ENCODE data around the gene MBNL3.
"Not testable (repeated sequence)": the region's sequence is repeated elsewhere in the genome, so short reads cannot be mapped to it uniquely, and the experiment has no call there.

Gene MBNL3

GRCh38 chrX:132461886-132462285, 27.0 kb downstream of the MBNL3 start:
- no peaks in the 10 kb centered on the region for H3K4me1 ChIP-seq (ENCODE audit: control insufficient read depth in 1 of 2, insufficient read depth in 2 of 2, low read length in 2 of 2)
- H3K27ac ChIP-seq (ENCODE audit: low read depth, low read length), result no peak overlapping the region
- no peaks in the 10 kb centered on the region for H3K9me3 ChIP-seq (ENCODE audit: control insufficient read depth in 1 of 2, low read length in 2 of 2)
- H3K27me3 ChIP-seq (ENCODE audit: control insufficient read depth in 1 of 2, insufficient read depth in 2 of 2, low read length in 2 of 2), result no peaks in the 10 kb centered on the region
- no peak overlapping the region for H3K9ac ChIP-seq (ENCODE audit: low read depth in 1 of 2, low read length in 2 of 2)
- H3K36me3 ChIP-seq (ENCODE audit: control insufficient read depth in 1 of 2, insufficient read depth in 2 of 2, low read length in 2 of 2), result no peaks in the 10 kb centered on the region
- H3K4me3 ChIP-seq (ENCODE audit: low read depth in 1 of 2, low read length in 2 of 2), result no peak overlapping the region

- Histone ChIP-seq H3K4me1 (ENCODE audit: control insufficient read depth in 1 of 2, insufficient read depth in 2 of 2, low read length in 2 of 2) (no peaks in the 10 kb centered on the region), H3K27me3 (ENCODE audit: control insufficient read depth in 1 of 2, insufficient read depth in 2 of 2, low read length in 2 of 2) (no peaks in the 10 kb centered on the region), H3K4me3 (ENCODE audit: low read depth in 1 of 2, low read length in 2 of 2) (no peak overlapping the region), H3K27ac (ENCODE audit: low read depth, low read length) (no peak overlapping the region), H3K9ac (ENCODE audit: low read depth in 1 of 2, low read length in 2 of 2) (no peak overlapping the region), H3K9me3 (ENCODE audit: control insufficient read depth in 1 of 2, low read length in 2 of 2) (no peaks in the 10 kb centered on the region), H3K36me3 (ENCODE audit: control insufficient read depth in 1 of 2, insufficient read depth in 2 of 2, low read length in 2 of 2) (no peaks in the 10 kb centered on the region)
Observed at GRCh38 chrX:132452911-132453550, 35.8 kb downstream of the MBNL3 start.

GRCh38 chrX:132445909-132446308, 42.9 kb downstream of the MBNL3 start:
- not testable (repeated sequence) for H3K4me1 ChIP-seq (ENCODE audit: control insufficient read depth in 1 of 2, insufficient read depth in 2 of 2, low read length in 2 of 2); H3K9me3 ChIP-seq (ENCODE audit: control insufficient read depth in 1 of 2, low read length in 2 of 2)

GRCh38 chrX:132444936-132445335, 43.9 kb downstream of the MBNL3 start:
- no peak overlapping the region for H3K27ac ChIP-seq (ENCODE audit: low read depth, low read length)
- H3K36me3 ChIP-seq (ENCODE audit: control insufficient read depth in 1 of 2, insufficient read depth in 2 of 2, low read length in 2 of 2), result no peaks in the 10 kb centered on the region
- no peak overlapping the region for H3K4me3 ChIP-seq (ENCODE audit: low read depth in 1 of 2, low read length in 2 of 2)
- no peaks in the 10 kb centered on the region for H3K4me1 ChIP-seq (ENCODE audit: control insufficient read depth in 1 of 2, insufficient read depth in 2 of 2, low read length in 2 of 2)
- no peaks in the 10 kb centered on the region for H3K9me3 ChIP-seq (ENCODE audit: control insufficient read depth in 1 of 2, low read length in 2 of 2)
- no peaks in the 10 kb centered on the region for H3K27me3 ChIP-seq (ENCODE audit: control insufficient read depth in 1 of 2, insufficient read depth in 2 of 2, low read length in 2 of 2)
- no peak overlapping the region for H3K9ac ChIP-seq (ENCODE audit: low read depth in 1 of 2, low read length in 2 of 2)

More at GRCh38 chrX:132445909-132446308, 42.9 kb downstream of the MBNL3 start:
- not testable (repeated sequence) for H3K4me3 ChIP-seq (ENCODE audit: low read depth in 1 of 2, low read length in 2 of 2); H3K36me3 ChIP-seq (ENCODE audit: control insufficient read depth in 1 of 2, insufficient read depth in 2 of 2, low read length in 2 of 2); H3K27ac ChIP-seq (ENCODE audit: low read depth, low read length); H3K9ac ChIP-seq (ENCODE audit: low read depth in 1 of 2, low read length in 2 of 2); H3K27me3 ChIP-seq (ENCODE audit: control insufficient read depth in 1 of 2, insufficient read depth in 2 of 2, low read length in 2 of 2)

GRCh38 chrX:132443196-132444135, 45.4 kb downstream of the MBNL3 start:
- no peaks in the 10 kb centered on the region for H3K9me3 ChIP-seq (ENCODE audit: control insufficient read depth in 1 of 2, low read length in 2 of 2)
- no peaks in the 10 kb centered on the region for H3K4me1 ChIP-seq (ENCODE audit: control insufficient read depth in 1 of 2, insufficient read depth in 2 of 2, low read length in 2 of 2)
- H3K27me3 ChIP-seq (ENCODE audit: control insufficient read depth in 1 of 2, insufficient read depth in 2 of 2, low read length in 2 of 2), result no peaks in the 10 kb centered on the region
- no peak overlapping the region for H3K27ac ChIP-seq (ENCODE audit: low read depth, low read length)
- no peak overlapping the region for H3K4me3 ChIP-seq (ENCODE audit: low read depth in 1 of 2, low read length in 2 of 2)
- no peak overlapping the region for H3K9ac ChIP-seq (ENCODE audit: low read depth in 1 of 2, low read length in 2 of 2)
- no peaks in the 10 kb centered on the region for H3K36me3 ChIP-seq (ENCODE audit: control insufficient read depth in 1 of 2, insufficient read depth in 2 of 2, low read length in 2 of 2)

GRCh38 chrX:132442691-132443090, 46.1 kb downstream of the MBNL3 start:
- Histone ChIP-seq H3K9me3 (ENCODE audit: control insufficient read depth in 1 of 2, low read length in 2 of 2) (no peaks in the 10 kb centered on the region), H3K9ac (ENCODE audit: low read depth in 1 of 2, low read length in 2 of 2) (no peak overlapping the region), H3K27ac (ENCODE audit: low read depth, low read length) (no peak overlapping the region), H3K4me1 (ENCODE audit: control insufficient read depth in 1 of 2, insufficient read depth in 2 of 2, low read length in 2 of 2) (no peaks in the 10 kb centered on the region), H3K4me3 (ENCODE audit: low read depth in 1 of 2, low read length in 2 of 2) (no peak overlapping the region), H3K27me3 (ENCODE audit: control insufficient read depth in 1 of 2, insufficient read depth in 2 of 2, low read length in 2 of 2) (no peaks in the 10 kb centered on the region), H3K36me3 (ENCODE audit: control insufficient read depth in 1 of 2, insufficient read depth in 2 of 2, low read length in 2 of 2) (no peaks in the 10 kb centered on the region)

- Histone ChIP-seq H3K27me3 (ENCODE audit: control insufficient read depth in 1 of 2, insufficient read depth in 2 of 2, low read length in 2 of 2) (no peaks in the 10 kb centered on the region), H3K9ac (ENCODE audit: low read depth in 1 of 2, low read length in 2 of 2) (no peak overlapping the region), H3K36me3 (ENCODE audit: control insufficient read depth in 1 of 2, insufficient read depth in 2 of 2, low read length in 2 of 2) (no peaks in the 10 kb centered on the region), H3K4me1 (ENCODE audit: control insufficient read depth in 1 of 2, insufficient read depth in 2 of 2, low read length in 2 of 2) (no peaks in the 10 kb centered on the region), H3K9me3 (ENCODE audit: control insufficient read depth in 1 of 2, low read length in 2 of 2) (no peaks in the 10 kb centered on the region), H3K27ac (ENCODE audit: low read depth, low read length) (no peak overlapping the region), H3K4me3 (ENCODE audit: low read depth in 1 of 2, low read length in 2 of 2) (no peak overlapping the region)
Observed at GRCh38 chrX:132435222-132435621, 53.6 kb downstream of the MBNL3 start.

- H3K27ac ChIP-seq (ENCODE audit: low read depth, low read length), result no peak overlapping the region
- H3K4me1 ChIP-seq (ENCODE audit: control insufficient read depth in 1 of 2, insufficient read depth in 2 of 2, low read length in 2 of 2), result no peaks in the 10 kb centered on the region
- no peaks in the 10 kb centered on the region for H3K36me3 ChIP-seq (ENCODE audit: control insufficient read depth in 1 of 2, insufficient read depth in 2 of 2, low read length in 2 of 2)
- H3K4me3 ChIP-seq (ENCODE audit: low read depth in 1 of 2, low read length in 2 of 2), result no peak overlapping the region
- no peaks in the 10 kb centered on the region for H3K9me3 ChIP-seq (ENCODE audit: control insufficient read depth in 1 of 2, low read length in 2 of 2)
- no peaks in the 10 kb centered on the region for H3K27me3 ChIP-seq (ENCODE audit: control insufficient read depth in 1 of 2, insufficient read depth in 2 of 2, low read length in 2 of 2)
- H3K9ac ChIP-seq (ENCODE audit: low read depth in 1 of 2, low read length in 2 of 2), result no peak overlapping the region
Observed at GRCh38 chrX:132433551-132433950, 55.3 kb downstream of the MBNL3 start.

GRCh38 chrX:132433001-132433400, 55.8 kb downstream of the MBNL3 start:
- no peak overlapping the region for H3K27ac ChIP-seq (ENCODE audit: low read depth, low read length)
- no peaks in the 10 kb centered on the region for H3K9me3 ChIP-seq (ENCODE audit: control insufficient read depth in 1 of 2, low read length in 2 of 2)
- no peak overlapping the region for H3K4me3 ChIP-seq (ENCODE audit: low read depth in 1 of 2, low read length in 2 of 2)
- no peaks in the 10 kb centered on the region for H3K27me3 ChIP-seq (ENCODE audit: control insufficient read depth in 1 of 2, insufficient read depth in 2 of 2, low read length in 2 of 2)
- no peaks in the 10 kb centered on the region for H3K4me1 ChIP-seq (ENCODE audit: control insufficient read depth in 1 of 2, insufficient read depth in 2 of 2, low read length in 2 of 2)
- no peaks in the 10 kb centered on the region for H3K36me3 ChIP-seq (ENCODE audit: control insufficient read depth in 1 of 2, insufficient read depth in 2 of 2, low read length in 2 of 2)
- H3K9ac ChIP-seq (ENCODE audit: low read depth in 1 of 2, low read length in 2 of 2), result no peak overlapping the region

GRCh38 chrX:132428896-132429295, 59.9 kb downstream of the MBNL3 start:
- Histone ChIP-seq H3K4me3 (ENCODE audit: low read depth in 1 of 2, low read length in 2 of 2) (no peak overlapping the region), H3K9me3 (ENCODE audit: control insufficient read depth in 1 of 2, low read length in 2 of 2) (no peaks in the 10 kb centered on the region), H3K36me3 (ENCODE audit: control insufficient read depth in 1 of 2, insufficient read depth in 2 of 2, low read length in 2 of 2) (no peaks in the 10 kb centered on the region), H3K27ac (ENCODE audit: low read depth, low read length) (no peak overlapping the region), H3K9ac (ENCODE audit: low read depth in 1 of 2, low read length in 2 of 2) (no peak overlapping the region), H3K27me3 (ENCODE audit: control insufficient read depth in 1 of 2, insufficient read depth in 2 of 2, low read length in 2 of 2) (no peaks in the 10 kb centered on the region), H3K4me1 (ENCODE audit: control insufficient read depth in 1 of 2, insufficient read depth in 2 of 2, low read length in 2 of 2) (no peaks in the 10 kb centered on the region)
